Central memory CD8-positive, alpha-beta T cell (primary cell): ENCODE data around the gene HOXB8.
A peak's percentile ranks its signal among the peaks of the same experiment; 100 is the strongest.

Source experiments
- ATAC-seq: fragments of 150-1000 bp; cut with Tn5 transposase; replicated peaks from 2 replicates; pipeline ENCODE4 v1.10.0; 2022; ENCODE audit warnings: mild to moderate bottlenecking, moderate FRiP score, moderate number of reproducible peaks; ENCODE audit not compliant: poor library complexity, severe bottlenecking; ENCODE audit errors: extremely low read depth
- DNase-seq, 2 donors: peaks; one replicate each; pipeline ENCODE4 v3.0.0; 2021; ENCODE audit warnings: low spot score in 2 of 2
- H3K27ac Mint-ChIP-seq: one replicate; pipeline ENCODE4 v1.8.0; 2022; ENCODE audit warnings: low read depth, mild to moderate bottlenecking, moderate library complexity, mixed read lengths
- H3K27me3 Mint-ChIP-seq: one replicate; pipeline ENCODE4 v1.8.0; 2022; ENCODE audit warnings: mixed read lengths
- H3K36me3 Mint-ChIP-seq: one replicate; pipeline ENCODE4 v1.8.0; 2022; ENCODE audit warnings: mild to moderate bottlenecking, moderate library complexity, mixed read lengths; ENCODE audit not compliant: insufficient read depth
- H3K4me1 Mint-ChIP-seq: one replicate; pipeline ENCODE4 v1.8.0; 2022; ENCODE audit warnings: mixed read lengths
- H3K4me3 Mint-ChIP-seq: one replicate; pipeline ENCODE4 v1.8.0; 2022; ENCODE audit warnings: mild to moderate bottlenecking, moderate library complexity, mixed read lengths
- H3K9me3 Mint-ChIP-seq: one replicate; pipeline ENCODE4 v1.8.0; 2022; ENCODE audit warnings: mixed read lengths

The HOXB8 gene

DNA sequence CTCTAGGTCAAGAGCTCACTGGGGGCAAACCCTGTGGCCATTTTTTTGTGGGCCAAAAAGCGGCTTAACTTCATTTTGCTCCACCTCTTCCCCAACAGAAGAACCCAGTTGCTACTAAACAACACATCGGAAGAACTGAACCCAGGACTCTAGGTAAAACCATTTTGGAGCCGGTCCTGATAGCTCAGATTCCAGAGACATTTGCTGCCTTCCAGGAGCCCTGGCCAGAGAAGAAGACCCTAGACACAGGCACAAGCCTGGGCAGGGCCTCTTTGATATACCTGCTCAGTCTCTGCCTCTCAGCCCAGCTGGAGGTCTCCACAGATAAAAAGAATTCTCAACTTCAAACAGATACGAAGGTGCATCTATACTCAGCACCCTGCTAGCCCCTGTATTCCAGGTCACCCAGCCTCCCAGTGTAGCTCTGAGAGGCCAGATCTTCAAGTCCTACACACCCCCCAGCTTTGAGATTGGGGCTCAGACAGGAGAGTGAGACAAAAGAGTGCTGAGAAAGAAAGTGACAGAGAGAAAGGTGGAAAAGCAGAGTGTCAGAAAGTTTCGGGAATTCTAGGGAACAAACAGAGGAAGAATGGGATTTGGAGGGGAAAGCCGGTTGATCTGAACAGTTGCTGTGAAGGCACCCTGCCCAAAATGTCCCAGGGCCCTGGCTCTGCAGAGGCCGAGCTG, 17.6 kb upstream of the HOXB8 start:
- Mint-ChIP-seq H3K27me3 (peaks cover 91% of the 10 kb centered on the region), H3K4me3 (peak overlapping the region; percentile 16), H3K9me3 (no peaks in the 10 kb centered on the region), H3K4me1 (peaks cover 6% of the 10 kb centered on the region), H3K36me3 (peaks cover 4% of the 10 kb centered on the region), H3K27ac (no peak overlapping the region)
- DNase-seq (no peak), ATAC-seq (no peak)

DNA sequence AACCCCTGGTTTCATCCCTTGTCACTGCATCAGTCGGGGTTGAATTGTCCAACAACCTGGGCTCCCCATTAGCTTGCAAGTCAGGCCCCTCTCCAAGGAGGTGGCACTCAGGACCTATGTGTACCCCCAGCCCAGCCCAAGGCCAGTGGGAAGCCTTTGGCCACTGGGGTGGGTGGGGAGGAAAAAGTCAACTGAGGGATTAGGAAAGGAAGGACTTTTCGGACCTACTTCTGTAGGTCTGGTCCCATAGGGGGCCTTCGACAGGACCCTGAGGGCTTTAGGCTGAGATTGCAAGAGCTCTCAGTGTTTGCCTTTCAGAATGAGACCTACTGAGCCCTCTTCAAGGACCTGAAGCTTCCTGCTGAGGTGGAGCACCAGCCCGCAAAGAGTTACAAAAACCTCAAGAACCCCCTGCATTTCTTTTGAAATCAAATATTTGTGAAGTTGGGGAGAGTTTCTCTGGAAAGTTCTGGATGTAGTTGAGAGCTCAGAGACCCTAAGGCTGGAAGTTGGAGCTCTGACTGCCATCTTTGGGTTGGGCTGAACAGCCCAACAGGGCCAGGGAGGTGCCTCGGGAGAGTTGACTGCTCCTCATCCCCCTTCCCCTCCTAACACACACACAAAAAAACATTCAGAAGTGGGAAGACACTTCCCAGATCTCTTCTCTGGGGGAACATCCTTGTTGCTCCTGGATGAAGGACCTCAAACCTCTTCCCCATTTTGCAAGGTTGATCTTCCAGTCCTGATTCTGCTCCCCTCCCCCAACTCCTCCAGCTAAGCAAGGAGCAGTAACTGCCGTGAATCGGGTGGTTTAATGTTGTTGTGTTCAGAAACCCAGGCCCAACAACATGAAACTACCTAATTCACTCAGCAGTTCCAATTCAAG, 16.8 kb upstream of the HOXB8 start:
- Mint-ChIP-seq H3K27ac (no peak overlapping the region), H3K36me3 (peaks cover 4% of the 10 kb centered on the region)
- ATAC-seq, result no peak

DNA sequence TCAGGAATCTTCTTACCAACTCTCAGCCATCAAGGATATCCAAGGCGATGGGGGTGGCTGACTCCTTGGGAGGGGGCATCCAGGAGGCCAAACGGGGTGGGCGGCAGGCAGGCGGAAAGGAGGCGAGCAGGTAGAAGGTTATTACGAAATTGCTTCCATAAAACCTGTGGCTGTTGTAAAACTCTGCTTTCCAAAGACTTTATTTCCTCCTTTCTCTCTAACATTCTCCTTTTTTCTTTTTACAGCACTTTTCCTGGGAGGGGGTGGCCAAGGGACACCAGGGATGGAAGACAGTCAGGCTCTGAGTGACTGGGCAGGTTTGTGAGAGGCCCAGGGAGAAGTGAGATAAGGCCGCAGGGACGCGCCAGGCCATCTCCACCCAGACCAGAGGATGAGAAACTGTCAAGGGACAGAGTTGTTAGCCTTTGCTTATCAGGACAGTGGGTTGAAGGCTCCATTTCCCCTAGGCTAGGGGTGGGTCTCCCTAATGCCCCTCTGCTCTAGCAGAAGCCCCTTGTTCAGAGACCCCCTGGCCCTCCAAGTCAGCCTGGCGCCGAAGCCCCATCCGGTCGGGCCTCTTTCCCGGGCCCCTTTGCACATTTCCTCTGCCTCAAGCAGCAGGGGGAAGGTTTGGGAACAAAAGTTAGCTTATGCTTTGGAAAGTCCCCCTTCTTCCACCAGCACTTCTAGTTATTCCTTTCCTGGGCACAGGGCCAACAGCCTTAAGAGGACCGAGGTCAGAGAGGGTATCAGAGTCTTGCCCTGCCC, 16.0 kb upstream of the HOXB8 start:
- Mint-ChIP-seq H3K27ac (no peak overlapping the region), H3K4me3 (no peak overlapping the region), H3K4me1 (peaks cover 10% of the 10 kb centered on the region), H3K27me3 (peaks cover 91% of the 10 kb centered on the region), H3K36me3 (peaks cover 3% of the 10 kb centered on the region), H3K9me3 (no peaks in the 10 kb centered on the region)
- DNase-seq (no peak), ATAC-seq (no peak)

More for the DNA sequence above, 16.8 kb upstream of the HOXB8 start:
- Mint-ChIP-seq H3K4me1 (peaks cover 6% of the 10 kb centered on the region), H3K27me3 (peaks cover 91% of the 10 kb centered on the region), H3K9me3 (no peaks in the 10 kb centered on the region), H3K4me3 (no peak overlapping the region)
- no peak for DNase-seq

DNA sequence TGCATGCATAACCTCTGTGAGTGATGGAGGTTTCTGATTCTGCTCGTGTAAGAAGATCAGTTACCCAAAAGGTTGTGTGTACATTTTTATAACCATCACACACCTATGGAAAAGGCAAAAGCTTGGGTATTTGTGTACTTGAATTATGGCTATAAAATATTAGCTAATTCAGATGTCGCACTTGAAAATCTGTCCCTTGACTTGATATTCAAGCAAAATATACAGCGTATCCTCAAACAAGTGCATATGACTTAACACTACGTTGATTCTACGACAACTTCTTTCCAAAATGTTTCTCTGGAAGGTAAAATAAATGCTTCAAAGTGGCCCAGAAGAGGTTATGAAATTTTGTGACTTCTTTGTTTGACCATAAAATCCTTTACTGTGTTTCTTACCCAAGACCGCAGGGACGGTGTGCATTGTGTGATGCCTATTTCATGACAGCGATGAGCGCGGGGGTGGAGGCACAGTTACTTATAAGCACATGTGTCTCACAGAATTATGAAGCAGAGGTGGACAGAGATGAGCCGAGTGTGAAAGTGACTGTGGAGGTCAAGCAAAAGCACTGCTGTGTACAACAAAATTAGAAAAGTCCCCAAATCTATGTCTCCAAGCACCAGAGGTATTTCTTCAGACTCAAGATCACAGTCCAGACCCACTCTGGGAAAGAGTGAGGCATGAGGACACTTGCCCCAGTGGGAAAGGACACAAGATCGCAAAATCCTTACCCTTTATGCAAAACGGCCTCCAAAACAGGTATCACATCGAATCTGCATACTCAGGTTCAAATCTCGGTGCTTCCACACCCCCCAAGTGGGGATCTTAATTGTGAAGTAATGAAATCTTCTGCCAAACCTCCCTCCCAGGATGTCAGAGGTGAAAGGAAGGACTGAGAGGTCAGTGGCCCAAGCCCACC, 15.2 kb upstream of the HOXB8 start:
- peaks cover 2% of the 10 kb centered on the region for H3K36me3 Mint-ChIP-seq
- H3K9me3 Mint-ChIP-seq, result no peaks in the 10 kb centered on the region
- DNase-seq (no peak), ATAC-seq (no peak)
- peaks cover 91% of the 10 kb centered on the region for H3K27me3 Mint-ChIP-seq
- no peak overlapping the region for H3K4me3 Mint-ChIP-seq
- H3K27ac Mint-ChIP-seq, result no peak overlapping the region
- peaks cover 16% of the 10 kb centered on the region for H3K4me1 Mint-ChIP-seq

DNA sequence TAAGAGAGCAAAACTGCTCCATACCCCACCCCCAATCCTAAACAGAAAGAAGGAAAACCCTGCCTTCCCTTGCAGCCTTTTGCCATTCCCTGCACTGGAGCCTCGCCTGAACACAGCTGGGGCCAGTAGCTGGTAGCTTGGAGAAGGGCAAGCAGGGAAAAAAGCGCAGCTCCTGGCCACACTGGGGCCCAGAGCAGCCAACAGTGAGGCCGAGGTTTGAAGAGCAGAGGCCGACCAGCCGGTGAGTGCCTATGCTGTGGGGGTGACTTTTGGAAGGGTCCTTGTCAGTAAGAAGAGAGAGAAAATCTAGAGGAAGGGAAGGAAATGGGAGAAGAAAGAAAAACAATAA, 14.3 kb upstream of the HOXB8 start:
- no peak for ATAC-seq
- DNase-seq, result no peak
- no peaks in the 10 kb centered on the region for H3K9me3 Mint-ChIP-seq
- H3K4me3 Mint-ChIP-seq, result no peak overlapping the region
- peaks cover 87% of the 10 kb centered on the region for H3K27me3 Mint-ChIP-seq
- H3K36me3 Mint-ChIP-seq, result peaks cover 2% of the 10 kb centered on the region
- peaks cover 16% of the 10 kb centered on the region for H3K4me1 Mint-ChIP-seq
- no peak overlapping the region for H3K27ac Mint-ChIP-seq

DNA sequence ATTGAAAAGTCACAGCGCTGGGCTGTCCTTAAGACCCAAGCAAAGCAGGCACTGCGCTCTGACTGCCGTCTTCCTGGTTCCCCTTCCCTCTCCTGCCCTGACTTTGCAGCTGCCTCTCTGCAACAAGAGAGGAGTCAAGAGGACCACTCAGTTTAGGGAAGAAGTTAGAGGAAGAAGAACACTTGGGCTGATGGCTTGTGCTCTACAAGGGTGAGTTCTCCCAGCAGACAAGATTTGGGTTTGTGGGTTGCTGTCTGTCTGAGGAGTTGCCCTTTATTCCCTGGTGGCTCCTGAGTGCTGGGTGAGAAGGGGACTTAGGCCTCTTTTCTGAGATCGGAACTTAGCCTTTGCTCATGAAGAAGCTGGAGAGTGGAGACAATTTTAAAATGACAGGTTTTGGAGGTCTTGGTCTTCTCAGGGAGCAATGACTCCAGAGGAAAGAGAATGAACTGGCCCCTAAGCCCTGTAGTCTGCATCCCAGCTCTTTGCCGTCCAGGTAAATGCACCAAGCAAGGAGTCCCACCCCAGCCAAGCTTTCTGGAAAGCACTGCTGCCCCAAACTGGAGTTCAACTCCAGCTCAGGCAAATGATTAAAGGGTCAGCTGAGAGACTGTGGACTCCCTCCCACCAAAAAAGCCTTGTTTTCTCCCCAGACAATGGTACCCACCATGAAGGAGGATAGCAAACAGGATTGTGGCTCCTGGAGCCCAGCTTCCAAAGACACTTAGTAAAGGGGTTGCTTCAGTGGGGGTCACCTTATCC, 13.7 kb upstream of the HOXB8 start:
- Mint-ChIP-seq H3K27ac (no peak overlapping the region), H3K9me3 (no peaks in the 10 kb centered on the region), H3K4me1 (peaks cover 16% of the 10 kb centered on the region), H3K27me3 (peaks cover 92% of the 10 kb centered on the region), H3K36me3 (peaks cover 2% of the 10 kb centered on the region), H3K4me3 (no peak overlapping the region)
- DNase-seq (no peak), ATAC-seq (no peak)

DNA sequence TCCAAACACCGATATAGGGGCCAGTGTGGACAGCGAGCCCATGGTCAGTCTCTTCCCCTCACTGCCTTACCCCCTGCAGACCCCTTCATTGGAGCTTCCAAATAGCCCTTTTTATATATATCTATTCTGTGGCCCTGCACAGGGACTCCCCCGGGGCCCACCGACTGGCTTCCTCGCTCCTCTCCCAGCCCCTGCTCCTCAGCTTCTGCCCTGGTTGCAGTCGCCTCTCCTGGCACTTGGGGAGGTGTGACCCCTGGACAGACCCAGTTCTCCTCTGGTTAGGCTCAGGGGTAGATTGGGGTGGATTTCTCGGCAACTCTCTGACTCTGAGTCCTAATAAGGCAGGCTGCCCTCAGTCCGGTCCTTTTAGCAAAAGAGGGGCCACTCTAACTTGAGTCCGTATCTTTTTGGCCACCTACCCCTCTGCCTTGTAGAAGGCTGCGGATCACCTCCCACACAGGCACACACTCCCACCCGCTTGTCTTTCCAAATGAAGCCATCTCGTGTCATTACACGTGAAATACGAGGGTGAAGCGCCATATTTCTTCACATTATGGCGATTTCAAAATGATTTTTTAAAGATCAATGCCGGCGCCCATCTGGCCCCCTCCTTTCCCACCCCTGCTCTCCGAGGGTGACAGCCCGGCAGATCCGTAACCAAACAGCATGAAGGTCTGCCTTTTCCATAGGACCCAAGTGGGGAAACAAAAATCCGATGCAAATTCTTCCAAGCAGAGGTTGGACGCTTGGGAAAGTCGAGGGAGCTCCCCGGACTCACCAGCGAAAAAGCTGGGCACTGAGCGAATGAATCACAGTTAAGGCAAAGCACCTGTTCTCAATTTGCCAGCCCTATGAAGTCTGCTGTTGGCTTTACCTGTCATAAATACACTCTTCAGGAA, 12.8 kb upstream of the HOXB8 start:
- DNase-seq (no peak), ATAC-seq (no peak)
- Mint-ChIP-seq H3K4me3 (peak overlapping the region; percentile 14), H3K27ac (no peak overlapping the region), H3K27me3 (peaks cover 96% of the 10 kb centered on the region), H3K36me3 (peaks cover 2% of the 10 kb centered on the region), H3K9me3 (no peaks in the 10 kb centered on the region), H3K4me1 (peaks cover 16% of the 10 kb centered on the region)

DNA sequence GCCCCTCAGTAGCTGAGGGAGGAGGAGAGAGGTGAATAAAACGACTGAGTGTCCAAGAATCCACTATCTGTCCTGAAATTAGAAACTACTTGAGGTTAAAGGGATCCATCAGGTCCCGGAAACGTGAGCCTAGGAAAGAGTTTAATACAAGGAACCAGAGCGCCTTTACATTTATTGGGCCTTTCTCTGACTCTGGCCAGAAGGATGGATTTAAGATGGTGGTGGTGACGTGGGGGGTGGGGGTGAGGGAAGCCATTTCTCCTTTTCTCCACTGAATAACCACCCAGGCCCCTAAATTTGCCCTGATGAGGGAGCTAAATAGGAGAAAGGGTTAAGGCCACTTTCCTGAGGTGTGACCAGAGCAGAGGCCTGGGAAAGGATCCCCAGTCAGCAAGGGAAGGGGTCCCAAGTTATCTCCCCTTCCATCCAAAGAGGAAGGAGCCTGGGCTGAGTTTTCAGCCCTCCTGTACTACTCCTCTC, 12.1 kb upstream of the HOXB8 start:
- DNase-seq, result no peak
- H3K9me3 Mint-ChIP-seq, result no peaks in the 10 kb centered on the region
- no peak overlapping the region for H3K27ac Mint-ChIP-seq
- peaks cover 16% of the 10 kb centered on the region for H3K4me1 Mint-ChIP-seq
- no peak for ATAC-seq
- peaks cover 96% of the 10 kb centered on the region for H3K27me3 Mint-ChIP-seq
- peak overlapping the region; percentile 82 for H3K4me3 Mint-ChIP-seq
- H3K36me3 Mint-ChIP-seq, result peaks cover 2% of the 10 kb centered on the region

DNA sequence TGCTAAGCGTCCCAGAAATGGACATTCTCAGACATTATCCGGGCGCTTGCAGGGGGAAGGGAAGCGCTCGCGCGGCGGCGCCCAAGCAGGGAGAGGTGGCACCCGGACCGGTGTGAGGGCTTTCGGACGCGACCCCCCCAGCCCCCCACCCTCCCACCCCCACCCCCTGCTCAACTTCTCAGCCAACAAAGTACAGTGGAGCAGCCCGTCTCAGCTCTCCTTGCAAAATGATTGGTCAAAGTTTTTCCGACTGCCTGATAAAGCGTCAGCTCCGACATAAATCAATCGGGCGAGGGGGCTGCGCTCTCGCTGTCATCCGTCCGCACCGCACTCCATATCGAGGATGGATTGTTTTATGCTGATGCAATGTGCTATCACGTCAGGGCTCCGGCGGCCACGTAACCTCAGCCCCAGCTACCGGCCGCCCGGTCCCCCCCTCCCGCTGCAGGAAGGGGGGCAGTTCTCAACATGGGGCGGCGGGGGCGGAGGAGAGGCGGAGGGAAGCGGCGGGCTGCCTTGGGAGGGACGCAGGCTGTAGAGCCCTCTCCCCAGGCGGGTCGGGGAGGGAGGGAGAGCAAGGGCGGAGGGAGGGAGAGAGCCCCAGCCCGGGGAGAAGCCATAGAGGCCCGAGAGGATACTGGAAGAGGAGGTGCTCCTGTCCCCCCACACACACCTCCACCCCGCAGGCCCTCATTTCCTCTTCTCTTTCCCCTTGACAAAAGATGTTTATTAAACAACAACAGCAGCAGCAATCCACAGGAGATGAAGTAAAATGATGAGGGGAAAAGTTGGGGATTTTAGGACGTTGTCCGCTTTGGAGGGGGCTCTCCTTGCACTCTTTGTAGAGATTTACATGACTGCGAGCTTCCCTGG, 11.4 kb upstream of the HOXB8 start, which contains the start of gene HOXB9:
HOXB9 (minus strand) TSS at position 114 of the 873 bp plus-strand sequence; CDS start at position 25, 89 bp downstream.
- Mint-ChIP-seq H3K9me3 (no peaks in the 10 kb centered on the region), H3K27ac (no peak within 1 kb of the TSS), H3K36me3 (peaks cover 2% of the 10 kb centered on the region), H3K4me3 (peak within 1 kb of the TSS; percentile 82), H3K4me1 (peaks cover 16% of the 10 kb centered on the region), H3K27me3 (peaks cover 96% of the 10 kb centered on the region)
- ATAC-seq (peak; percentile 64), DNase-seq (peak in 1 of 2 donors; percentile 25)
